Gastrocnemius medialis (tissue), 4 donors: ENCODE data around the gene SP100.

Source experiments
- CTCF ChIP-seq, 5 experiments: fragments of 450-650 bp in 3 of 5; fragments of 200-600 bp in 2 of 5; sonication (generic) in 2 of 5; IDR thresholded peaks in 4 of 5; conservative IDR thresholded peaks in 1 of 5; 1 replicate in 4 of 5; 2 replicates in 1 of 5; pipeline ENCODE4 v1.5.1; 2016 to 2019; ENCODE audit warnings: antibody characterized with exemption in 5 of 5, mild to moderate bottlenecking in 3 of 5, moderate library complexity in 3 of 5
- POLR2A ChIP-seq, 2 donors: fragments of 450-650 bp; IDR thresholded peaks; one replicate each; pipeline ENCODE4 v1.6.1; 2017; ENCODE audit warnings: antibody characterized with exemption in 2 of 2, mild to moderate bottlenecking in 2 of 2, moderate library complexity in 2 of 2

DNA sequence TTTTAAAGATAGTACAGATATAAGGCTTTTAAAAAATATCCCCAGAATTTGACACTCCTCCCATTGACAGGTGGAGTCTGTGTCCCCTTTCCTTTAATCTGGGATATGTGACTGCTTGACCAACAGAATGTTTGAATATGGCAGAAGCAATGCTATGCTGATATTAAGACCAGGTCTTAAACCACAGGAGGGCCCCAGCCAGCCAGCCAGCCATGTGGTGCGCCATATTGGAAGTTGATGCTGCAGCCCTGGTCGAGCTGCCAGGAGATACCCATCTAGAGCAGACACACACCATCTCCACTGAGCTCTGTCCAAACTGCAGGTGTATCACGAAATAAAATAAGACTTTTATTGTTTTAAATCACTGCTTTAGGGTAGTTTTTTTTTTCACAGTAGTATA is 174.3 kb downstream of the SP100 start:
- TF ChIP-seq CTCF (IDR thresholded peaks at IDR 0.05 in 4 of 5, conservative IDR thresholded peaks at IDR 0.05 in 1 of 5) (no peak), POLR2A (IDR thresholded peaks at IDR 0.05) (no peak)
